Astrocyte of the cerebellum (primary cell): Measurements from ENCODE around the gene OPA1.

Source experiments
- DNase-seq: peaks from one replicate; pipeline ENCODE4 v3.0.0-alpha.2; 2011; ENCODE audit warnings: low read depth
- H3K4me3 ChIP-seq: 2 replicates; pipeline ENCODE4 v1.5.1; 2011; ENCODE audit warnings: mild to moderate bottlenecking, low read depth, low read length, moderate library complexity
- CTCF ChIP-seq: IDR thresholded peaks from 2 replicates; pipeline ENCODE4 v1.5.1; 2012; ENCODE audit warnings: low read length, low read depth, moderate library complexity, mild to moderate bottlenecking; ENCODE audit errors: missing control alignments
- in situ Hi-C: cut with HindIII; loops from 2 replicates; pipeline ENCODE4 v1.10.0; 2017; ENCODE audit warnings: low sequenced_read_pairs

Gene OPA1

DNA sequence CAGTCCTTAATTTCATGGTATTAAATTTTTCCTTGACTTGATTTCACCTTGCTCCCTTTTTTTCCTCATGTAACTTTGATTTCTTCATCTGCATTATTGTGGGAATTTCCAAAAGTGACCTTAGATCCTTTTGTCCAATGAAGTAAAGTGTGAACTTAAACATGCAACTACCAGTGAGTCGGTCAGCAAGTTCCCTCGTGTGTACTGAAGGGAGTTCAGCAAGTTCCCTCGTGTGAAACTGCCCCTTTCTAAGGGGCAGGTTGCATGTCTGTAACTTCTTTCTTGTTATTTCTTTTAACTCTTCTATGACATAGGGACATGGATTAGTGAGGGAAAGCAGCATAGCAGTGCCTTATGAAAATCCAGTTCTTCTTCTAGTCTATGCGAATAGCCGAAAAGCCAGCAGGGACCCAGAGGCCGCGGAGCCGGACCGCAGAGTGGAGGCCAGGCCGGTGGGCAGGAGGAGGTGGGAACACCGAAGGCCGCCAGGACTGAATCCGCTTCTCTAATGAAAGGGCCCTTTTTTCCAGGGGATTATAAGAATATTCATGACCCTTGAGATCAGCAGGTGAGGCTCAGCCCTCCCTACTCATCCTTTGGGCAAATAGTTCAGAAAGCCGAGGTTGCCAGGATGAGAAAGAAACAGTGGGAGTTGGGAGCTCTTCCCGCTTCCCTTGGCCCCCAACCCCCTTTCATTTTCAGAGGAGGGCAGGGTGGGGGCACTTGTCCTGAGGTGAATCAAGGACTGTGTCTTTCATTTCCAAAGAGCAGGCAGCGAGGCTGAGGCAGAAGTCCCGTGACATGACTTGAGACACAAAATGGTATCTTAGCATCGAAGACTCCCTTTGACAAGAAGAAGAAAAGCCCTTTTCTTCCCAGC is 117.5 kb downstream of the OPA1 start:
- in situ Hi-C loops: loop anchor here (10.0 kb wide), 1 partner anchor 64 kb away; no protein-coding TSS in a partner anchor
- no peak overlapping the region for H3K4me3 ChIP-seq
- no peak for DNase-seq
- no peak for TF ChIP-seq CTCF

DNA sequence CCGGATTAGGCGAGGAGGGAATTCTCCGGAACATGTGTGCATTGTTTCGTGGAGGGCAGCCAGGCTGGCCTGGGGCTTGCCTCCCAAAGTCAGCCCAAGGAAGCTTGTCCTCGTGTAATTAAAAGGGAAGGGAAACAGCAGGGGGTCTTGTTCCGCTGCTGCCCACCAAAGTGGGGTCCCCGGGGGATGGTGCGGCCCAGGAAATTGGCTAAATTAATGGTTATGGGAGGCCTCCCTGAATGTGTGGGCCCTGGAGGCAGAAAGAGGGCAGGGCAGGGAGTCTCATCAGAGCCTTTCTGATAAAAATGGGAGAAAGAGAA is 118.1 kb downstream of the OPA1 start:
- no peak for TF ChIP-seq CTCF
- no peak overlapping the region for H3K4me3 ChIP-seq
- no peak for DNase-seq
- in situ Hi-C loops: loop anchor here (10.0 kb wide), 1 partner anchor 64 kb away; no protein-coding TSS in a partner anchor

- H3K4me3 ChIP-seq: no peak overlapping the region
- no peak for DNase-seq
- no peak for TF ChIP-seq CTCF
- in situ Hi-C loops: loop anchor here (10.0 kb wide), 1 partner anchor 63 kb away; no protein-coding TSS in a partner anchor
These were observed 118.5 kb downstream of the OPA1 start for GRCh38 chr3:193711523-193711963.

- TF ChIP-seq CTCF: no peak
- in situ Hi-C loops: loop anchor here (10.0 kb wide), 1 partner anchor 63 kb away; no protein-coding TSS in a partner anchor
- DNase-seq: no peak
- no peak overlapping the region for H3K4me3 ChIP-seq
These were observed 119.1 kb downstream of the OPA1 start for GRCh38 chr3:193711964-193712598.

- no peak for DNase-seq
- no peak overlapping the region for H3K4me3 ChIP-seq
- TF ChIP-seq CTCF: no peak
- in situ Hi-C loops: loop anchor here (10.0 kb wide), 1 partner anchor 62 kb away; no protein-coding TSS in a partner anchor
These were observed 119.9 kb downstream of the OPA1 start for GRCh38 chr3:193712938-193713337.

DNA sequence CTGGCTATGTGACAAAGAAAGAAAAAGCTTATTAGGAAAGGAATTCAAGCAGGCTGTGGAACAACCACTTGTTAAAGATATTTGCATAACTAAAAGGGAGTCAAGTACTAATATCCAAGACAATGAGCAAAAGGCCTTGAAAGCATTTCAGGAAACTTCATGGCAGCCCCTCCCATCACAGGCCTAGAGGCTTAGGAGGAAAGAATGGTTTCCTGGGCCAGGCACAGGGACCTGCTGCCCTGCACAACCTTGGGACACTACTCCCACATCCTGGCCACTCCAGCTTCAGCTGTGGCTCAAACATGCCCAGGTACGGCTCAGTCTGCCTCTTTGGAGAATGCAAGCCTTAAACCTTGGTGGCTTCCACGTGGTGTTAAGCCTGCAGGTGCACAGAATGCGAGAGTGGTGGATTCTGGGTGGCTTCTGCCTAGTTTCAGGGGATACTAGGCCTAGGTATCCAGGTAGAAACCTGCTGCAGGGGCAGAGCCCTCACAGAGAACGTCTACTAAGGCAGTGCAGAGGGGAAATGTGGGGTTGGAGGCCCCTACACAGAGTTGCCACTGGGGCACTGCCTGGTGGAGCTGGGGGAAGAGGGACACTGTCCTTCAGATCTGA is 121.6 kb downstream of the OPA1 start:
- no peak overlapping the region for H3K4me3 ChIP-seq
- no peak for TF ChIP-seq CTCF
- in situ Hi-C loops: loop anchor here (10.0 kb wide), 1 partner anchor 60 kb away; no protein-coding TSS in a partner anchor
- DNase-seq: no peak
